Fibroblast of the aortic adventitia (primary cell): Measurements from ENCODE around the gene C1QC. TPM values are rescaled to one million over a fixed set of nuclear protein-coding genes. Genes with fewer than 3 reads are reported as not detected.

ENCODE experiments used
- DNase-seq: peaks from one replicate; pipeline ENCODE4 v3.0.0-alpha.2; 2010; ENCODE audit warnings: low read depth
- H3K4me3 ChIP-seq: 2 replicates; pipeline ENCODE4 v1.5.1; 2011; ENCODE audit warnings: low read depth, mild to moderate bottlenecking, control low read depth, low read length, moderate library complexity
- CTCF ChIP-seq: IDR thresholded peaks from 2 replicates; pipeline ENCODE4 v1.5.1; 2011; ENCODE audit warnings: mild to moderate bottlenecking, low read length, control low read depth, inconsistent platforms; ENCODE audit not compliant: insufficient read depth
- total RNA-seq: library from RNA; depleted of rRNA; stranded (reverse); fragments of >200 nt; gene quantifications from 2 replicates; pipeline ENCODE4 v1.2.3, GENCODE V29; 2012; ENCODE audit warnings: low replicate concordance

C1QC gene
- not detected in 2 replicates for total RNA-seq

- no peak for DNase-seq
- no peak for TF ChIP-seq CTCF
- H3K4me3 ChIP-seq: no peak within 1 kb of the TSS
Measured at GRCh38 chr1:22643381-22643780, at the start of gene C1QC. C1QC (plus strand) TSS chr1:22643633; CDS start chr1:22644024, 391 bp downstream.

GRCh38 chr1:22594396-22594795 is 49.0 kb upstream of the C1QC start:
- DNase-seq: no peak
- H3K4me3 ChIP-seq: no peak overlapping the region
- no peak for TF ChIP-seq CTCF

GRCh38 chr1:22595108-22595507 is 48.3 kb upstream of the C1QC start:
- H3K4me3 ChIP-seq: no peak overlapping the region
- no peak for TF ChIP-seq CTCF
- no peak for DNase-seq

DNA sequence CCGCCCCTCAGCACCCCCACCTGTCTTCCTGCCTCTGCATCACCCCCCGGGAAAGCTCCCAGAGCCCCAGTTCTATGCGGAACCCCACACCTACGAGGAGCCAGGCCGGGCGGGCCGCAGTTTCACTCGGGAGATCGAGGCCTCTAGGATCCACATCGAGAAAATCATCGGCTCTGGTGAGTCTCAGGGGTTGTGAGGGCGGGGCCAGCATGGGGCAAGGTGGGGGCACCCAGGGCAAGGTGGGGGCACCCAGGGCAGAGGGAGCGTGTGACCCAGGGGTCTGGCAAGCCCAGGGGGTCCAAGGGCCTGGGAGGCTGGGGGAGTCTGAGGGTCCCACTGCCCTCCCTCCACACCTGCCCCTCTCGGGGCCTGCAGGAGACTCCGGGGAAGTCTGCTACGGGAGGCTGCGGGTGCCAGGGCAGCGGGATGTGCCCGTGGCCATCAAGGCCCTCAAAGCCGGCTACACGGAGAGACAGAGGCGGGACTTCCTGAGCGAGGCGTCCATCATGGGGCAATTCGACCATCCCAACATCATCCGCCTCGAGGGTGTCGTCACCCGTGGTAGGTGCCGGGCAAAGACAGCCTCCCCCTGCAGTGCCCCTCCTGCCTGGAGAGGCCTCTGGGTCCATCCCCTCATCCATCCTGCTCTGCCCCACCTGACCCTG is 46.0 kb upstream of the C1QC start:
- DNase-seq: no peak
- TF ChIP-seq CTCF: no peak
- no peak overlapping the region for H3K4me3 ChIP-seq

DNA sequence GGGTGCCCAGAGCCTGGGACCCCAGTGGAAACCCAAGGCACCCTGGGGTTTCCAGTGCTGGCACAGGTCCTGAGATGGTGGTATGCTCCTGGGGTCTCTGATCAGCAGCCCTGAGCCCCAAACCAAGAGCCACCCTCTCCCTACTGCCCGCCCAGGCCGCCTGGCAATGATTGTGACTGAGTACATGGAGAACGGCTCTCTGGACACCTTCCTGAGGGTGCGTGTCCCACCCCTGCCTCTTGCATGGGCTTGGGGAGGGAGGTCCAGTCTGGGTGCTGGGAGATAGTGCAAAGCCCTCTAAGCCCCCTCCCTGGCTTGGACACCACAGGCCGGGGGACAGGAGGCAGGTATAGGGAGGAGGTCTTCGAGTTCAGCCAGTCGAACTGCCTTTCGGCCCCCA is 45.4 kb upstream of the C1QC start:
- DNase-seq: no peak
- TF ChIP-seq CTCF: no peak

GRCh38 chr1:22598736-22599135 is 44.7 kb upstream of the C1QC start:
- TF ChIP-seq CTCF: no peak
- no peak for DNase-seq
- H3K4me3 ChIP-seq: no peak overlapping the region

More for the DNA sequence above, 45.4 kb upstream of the C1QC start:
- no peak overlapping the region for H3K4me3 ChIP-seq

- no peak for TF ChIP-seq CTCF
- DNase-seq: no peak
- H3K4me3 ChIP-seq: no peak overlapping the region
Measured at GRCh38 chr1:22600071-22600816, 43.2 kb upstream of the C1QC start.
